Astrocyte (in vitro differentiated cells and primary cell): ENCODE results near the gene HMGB1. TPM values are rescaled to one million over a fixed set of nuclear protein-coding genes. Genes with fewer than 3 reads are reported as not detected.

ENCODE experiments used
- DNase-seq: peaks from one replicate; pipeline ENCODE4 v3.0.0-alpha.2; 2010; ENCODE audit warnings: low read depth
- FAIRE-seq: peaks from 2 replicates; lab custom pipeline; 2011; peaks lifted over from hg19 to GRCh38; lab: Jason Lieb, UNC
- H2AFZ ChIP-seq: 2 replicates; pipeline ENCODE4 v1.6.0; 2012; ENCODE audit warnings: low read depth, low read length, inconsistent platforms
- H3K27ac ChIP-seq: 2 replicates; pipeline ENCODE4 v1.5.1; 2011; ENCODE audit warnings: low read depth, low read length, inconsistent platforms
- H3K27me3 ChIP-seq: 2 replicates; pipeline ENCODE4 v1.6.0; 2011; ENCODE audit warnings: low read length, inconsistent platforms; ENCODE audit not compliant: insufficient read depth
- H3K36me3 ChIP-seq: 2 replicates; pipeline ENCODE4 v1.5.1; 2011; ENCODE audit warnings: low read length, inconsistent platforms; ENCODE audit not compliant: insufficient read depth
- H3K4me1 ChIP-seq: 2 replicates; pipeline ENCODE4 v1.5.1; 2011; ENCODE audit warnings: low read length, inconsistent platforms; ENCODE audit not compliant: insufficient read depth
- H3K4me2 ChIP-seq: 2 replicates; pipeline ENCODE4 v1.6.0; 2012; ENCODE audit warnings: low read length, inconsistent platforms
- H3K4me3 ChIP-seq: 2 replicates; pipeline ENCODE4 v1.5.1; 2011; ENCODE audit warnings: low read depth, mild to moderate bottlenecking, low read length, inconsistent platforms; ENCODE audit not compliant: insufficient read depth
- H3K79me2 ChIP-seq: 2 replicates; pipeline ENCODE4 v1.6.0; 2012; ENCODE audit warnings: mild to moderate bottlenecking, low read length, inconsistent platforms; ENCODE audit not compliant: insufficient read depth
- H3K9ac ChIP-seq: 2 replicates; pipeline ENCODE4 v1.6.0; 2012; ENCODE audit warnings: mild to moderate bottlenecking, low read length, inconsistent platforms
- H3K9me3 ChIP-seq: 2 replicates; pipeline ENCODE4 v1.5.1; 2012; ENCODE audit warnings: low read depth, mild to moderate bottlenecking, low read length, inconsistent platforms; ENCODE audit not compliant: insufficient read depth
- H4K20me1 ChIP-seq: 2 replicates; pipeline ENCODE4 v1.6.0; 2012; ENCODE audit warnings: low read length, inconsistent platforms; ENCODE audit not compliant: insufficient read depth
- H3K27ac Mint-ChIP-seq: one replicate; pipeline ENCODE4 v1.8.0; 2021; ENCODE audit warnings: mild to moderate bottlenecking, mixed read lengths; ENCODE audit not compliant: unreplicated experiment
- H3K27me3 Mint-ChIP-seq: one replicate; pipeline ENCODE4 v1.8.0; 2021; ENCODE audit warnings: low read depth, mixed read lengths; ENCODE audit not compliant: unreplicated experiment
- H3K36me3 Mint-ChIP-seq: one replicate; pipeline ENCODE4 v1.8.0; 2021; ENCODE audit warnings: low read depth, mixed read lengths; ENCODE audit not compliant: unreplicated experiment
- H3K4me1 Mint-ChIP-seq: one replicate; pipeline ENCODE4 v1.8.0; 2021; ENCODE audit warnings: low read depth, mixed read lengths; ENCODE audit not compliant: unreplicated experiment
- H3K4me3 Mint-ChIP-seq: one replicate; pipeline ENCODE4 v1.8.0; 2021; ENCODE audit warnings: mild to moderate bottlenecking, moderate library complexity, mixed read lengths; ENCODE audit not compliant: unreplicated experiment
- H3K9me3 Mint-ChIP-seq: one replicate; pipeline ENCODE4 v1.8.0; 2021; ENCODE audit warnings: mild to moderate bottlenecking, mixed read lengths; ENCODE audit not compliant: unreplicated experiment
- EZH2 ChIP-seq: IDR thresholded peaks from 2 replicates; pipeline ENCODE4 v1.6.1; 2012; ENCODE audit warnings: mild to moderate bottlenecking, low read length, inconsistent platforms; ENCODE audit not compliant: insufficient read depth
- total RNA-seq: library from RNA; stranded (reverse); gene quantifications from 2 replicates; pipeline ENCODE4 v1.2.1, GENCODE V29; 2021
- TF ChIP-seq, protein P1 (sequence below): IDR thresholded peaks from 2 replicates; pipeline ENCODE4 v1.5.1; 2011; ENCODE audit warnings: low read depth, mild to moderate bottlenecking, inconsistent platforms, low read length, moderate library complexity; ENCODE audit not compliant: insufficient read depth

The HMGB1 gene
- total RNA-seq, 1 donor from 2014 or later = 200 TPM

DNA sequence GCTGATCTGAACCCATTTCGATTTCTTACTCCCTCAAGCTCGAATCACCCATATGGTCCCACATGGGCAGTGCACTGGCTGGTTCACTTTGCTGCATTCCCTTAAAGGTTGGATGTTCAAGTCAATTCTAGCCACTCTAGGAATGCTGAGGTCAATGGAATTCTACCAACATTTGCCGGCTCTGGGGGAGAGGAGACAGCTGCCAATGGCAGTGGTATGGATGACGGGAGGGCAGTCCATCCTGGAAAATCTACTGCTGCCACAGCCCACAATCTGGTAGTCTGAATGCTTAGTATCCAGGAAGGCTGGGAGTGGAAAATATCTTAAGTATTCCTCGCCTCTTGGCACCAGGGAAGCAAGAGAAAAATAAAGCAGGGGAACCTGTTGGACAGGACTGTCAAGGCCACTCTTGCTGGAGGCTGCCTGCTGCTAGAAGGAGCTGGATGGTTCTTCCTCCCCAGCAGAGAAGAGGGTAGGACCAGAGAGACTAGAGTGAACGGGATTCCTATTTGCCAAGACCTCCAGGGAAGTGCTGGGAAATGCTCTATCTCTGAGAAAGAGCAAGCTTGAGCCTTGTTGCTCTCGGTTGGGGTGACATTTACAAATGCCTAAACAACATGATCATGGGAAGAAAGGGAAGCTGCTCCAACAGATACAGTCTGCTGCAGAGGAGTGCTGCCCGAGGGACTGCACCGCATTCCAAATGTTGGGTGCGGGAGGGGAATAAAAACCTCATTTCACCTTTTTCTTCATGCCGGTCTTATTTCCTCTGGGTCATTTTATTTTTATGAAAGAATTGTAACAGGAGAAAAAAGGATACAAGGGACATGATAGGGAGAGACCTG lies 20.7 kb upstream of the HMGB1 start:
- Mint-ChIP-seq H3K4me1 (peaks cover 14% of the 10 kb centered on the region), H3K4me3 (no peak overlapping the region), H3K36me3 (peaks cover 2% of the 10 kb centered on the region), H3K9me3 (peaks cover 1% of the 10 kb centered on the region), H3K27me3 (peaks cover 4% of the 10 kb centered on the region), H3K27ac (no peak overlapping the region)
- Histone ChIP-seq H3K27ac (no peak overlapping the region), H3K4me1 (no peaks in the 10 kb centered on the region), H3K27me3 (no peaks in the 10 kb centered on the region), H2AFZ (no peak overlapping the region), H3K79me2 (no peaks in the 10 kb centered on the region), H3K9me3 (no peaks in the 10 kb centered on the region), H4K20me1 (no peaks in the 10 kb centered on the region), H3K36me3 (no peaks in the 10 kb centered on the region), H3K4me3 (no peak overlapping the region), H3K9ac (no peak overlapping the region), H3K4me2 (no peak overlapping the region)
- FAIRE-seq (no peak), DNase-seq (peak; percentile 37)
- TF ChIP-seq, protein P1, sequence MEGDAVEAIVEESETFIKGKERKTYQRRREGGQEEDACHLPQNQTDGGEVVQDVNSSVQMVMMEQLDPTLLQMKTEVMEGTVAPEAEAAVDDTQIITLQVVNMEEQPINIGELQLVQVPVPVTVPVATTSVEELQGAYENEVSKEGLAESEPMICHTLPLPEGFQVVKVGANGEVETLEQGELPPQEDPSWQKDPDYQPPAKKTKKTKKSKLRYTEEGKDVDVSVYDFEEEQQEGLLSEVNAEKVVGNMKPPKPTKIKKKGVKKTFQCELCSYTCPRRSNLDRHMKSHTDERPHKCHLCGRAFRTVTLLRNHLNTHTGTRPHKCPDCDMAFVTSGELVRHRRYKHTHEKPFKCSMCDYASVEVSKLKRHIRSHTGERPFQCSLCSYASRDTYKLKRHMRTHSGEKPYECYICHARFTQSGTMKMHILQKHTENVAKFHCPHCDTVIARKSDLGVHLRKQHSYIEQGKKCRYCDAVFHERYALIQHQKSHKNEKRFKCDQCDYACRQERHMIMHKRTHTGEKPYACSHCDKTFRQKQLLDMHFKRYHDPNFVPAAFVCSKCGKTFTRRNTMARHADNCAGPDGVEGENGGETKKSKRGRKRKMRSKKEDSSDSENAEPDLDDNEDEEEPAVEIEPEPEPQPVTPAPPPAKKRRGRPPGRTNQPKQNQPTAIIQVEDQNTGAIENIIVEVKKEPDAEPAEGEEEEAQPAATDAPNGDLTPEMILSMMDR = no peak
- no peak for TF ChIP-seq EZH2

- Mint-ChIP-seq H3K36me3 (peaks cover 2% of the 10 kb centered on the region), H3K4me1 (peaks cover 3% of the 10 kb centered on the region), H3K27ac (no peak overlapping the region), H3K4me3 (no peak overlapping the region), H3K27me3 (peaks cover 7% of the 10 kb centered on the region), H3K9me3 (peaks cover 4% of the 10 kb centered on the region)
- DNase-seq (no peak), FAIRE-seq (no peak)
- H2AFZ ChIP-seq = no peak overlapping the region
- no peaks in the 10 kb centered on the region for H3K27me3 ChIP-seq
- H3K4me1 ChIP-seq = no peaks in the 10 kb centered on the region
- H3K27ac ChIP-seq = no peak overlapping the region
- H3K9ac ChIP-seq = no peak overlapping the region
- no peak overlapping the region for H3K4me3 ChIP-seq
- H4K20me1 ChIP-seq = no peaks in the 10 kb centered on the region
- TF ChIP-seq EZH2 = no peak
- TF ChIP-seq, protein P1 = no peak
- H3K9me3 ChIP-seq = no peaks in the 10 kb centered on the region
- H3K79me2 ChIP-seq = no peaks in the 10 kb centered on the region
- no peaks in the 10 kb centered on the region for H3K36me3 ChIP-seq
- no peak overlapping the region for H3K4me2 ChIP-seq
Observed at GRCh38 chr13:30481241-30481760, 15.6 kb upstream of the HMGB1 start.
